ENCODE data around the gene HNRNPA3.
"Not testable (repeated sequence)": the region's sequence is repeated elsewhere in the genome, so short reads cannot be mapped to it uniquely, and the experiment has no call there.

DNA sequence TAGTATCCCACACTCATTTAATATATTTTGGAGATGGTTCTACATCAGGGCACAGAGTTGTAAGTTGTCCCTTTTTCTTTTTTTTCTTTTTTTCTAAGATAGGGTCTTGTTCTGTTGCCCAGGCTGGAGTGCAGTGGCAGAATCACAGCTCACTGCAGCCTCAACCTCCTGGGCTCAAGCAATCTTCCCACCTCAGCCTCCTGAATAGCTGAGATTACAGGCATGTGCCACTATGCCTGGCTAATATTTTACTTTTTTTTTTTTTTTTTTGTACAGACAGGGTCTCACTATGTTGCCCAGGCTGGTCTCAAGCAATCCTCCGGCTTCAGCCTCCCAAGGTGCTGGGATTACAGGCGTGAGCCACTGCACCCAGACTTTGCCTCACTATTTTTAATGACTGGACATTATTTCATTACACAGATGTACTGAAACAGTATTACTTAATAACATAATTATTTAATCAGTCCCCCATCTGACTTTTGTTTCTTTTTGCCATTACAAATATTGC is 34.0 kb downstream of the HNRNPA3 start:
- TF ChIP-seq, protein P1, sequence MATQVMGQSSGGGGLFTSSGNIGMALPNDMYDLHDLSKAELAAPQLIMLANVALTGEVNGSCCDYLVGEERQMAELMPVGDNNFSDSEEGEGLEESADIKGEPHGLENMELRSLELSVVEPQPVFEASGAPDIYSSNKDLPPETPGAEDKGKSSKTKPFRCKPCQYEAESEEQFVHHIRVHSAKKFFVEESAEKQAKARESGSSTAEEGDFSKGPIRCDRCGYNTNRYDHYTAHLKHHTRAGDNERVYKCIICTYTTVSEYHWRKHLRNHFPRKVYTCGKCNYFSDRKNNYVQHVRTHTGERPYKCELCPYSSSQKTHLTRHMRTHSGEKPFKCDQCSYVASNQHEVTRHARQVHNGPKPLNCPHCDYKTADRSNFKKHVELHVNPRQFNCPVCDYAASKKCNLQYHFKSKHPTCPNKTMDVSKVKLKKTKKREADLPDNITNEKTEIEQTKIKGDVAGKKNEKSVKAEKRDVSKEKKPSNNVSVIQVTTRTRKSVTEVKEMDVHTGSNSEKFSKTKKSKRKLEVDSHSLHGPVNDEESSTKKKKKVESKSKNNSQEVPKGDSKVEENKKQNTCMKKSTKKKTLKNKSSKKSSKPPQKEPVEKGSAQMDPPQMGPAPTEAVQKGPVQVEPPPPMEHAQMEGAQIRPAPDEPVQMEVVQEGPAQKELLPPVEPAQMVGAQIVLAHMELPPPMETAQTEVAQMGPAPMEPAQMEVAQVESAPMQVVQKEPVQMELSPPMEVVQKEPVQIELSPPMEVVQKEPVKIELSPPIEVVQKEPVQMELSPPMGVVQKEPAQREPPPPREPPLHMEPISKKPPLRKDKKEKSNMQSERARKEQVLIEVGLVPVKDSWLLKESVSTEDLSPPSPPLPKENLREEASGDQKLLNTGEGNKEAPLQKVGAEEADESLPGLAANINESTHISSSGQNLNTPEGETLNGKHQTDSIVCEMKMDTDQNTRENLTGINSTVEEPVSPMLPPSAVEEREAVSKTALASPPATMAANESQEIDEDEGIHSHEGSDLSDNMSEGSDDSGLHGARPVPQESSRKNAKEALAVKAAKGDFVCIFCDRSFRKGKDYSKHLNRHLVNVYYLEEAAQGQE (IDR thresholded peaks at IDR 0.05; ENCODE audit: borderline replicate concordance), result not testable (repeated sequence)
- TF ChIP-seq MXI1 (conservative IDR thresholded peaks at IDR 0.05; ENCODE audit: poor library complexity, severe bottlenecking); POLR2AphosphoS5 (IDR thresholded peaks at IDR 0.05); EP300 (conservative IDR thresholded peaks at IDR 0.05; ENCODE audit: poor library complexity, severe bottlenecking); RAD21 (conservative IDR thresholded peaks at IDR 0.05); EZH2 (IDR thresholded peaks at IDR 0.05; ENCODE audit: borderline replicate concordance, insufficient read depth, low read length, poor library complexity, severe bottlenecking); TAF1 (IDR thresholded peaks at IDR 0.05; ENCODE audit: low read depth): not testable (repeated sequence)
- TF ChIP-seq, protein P2, sequence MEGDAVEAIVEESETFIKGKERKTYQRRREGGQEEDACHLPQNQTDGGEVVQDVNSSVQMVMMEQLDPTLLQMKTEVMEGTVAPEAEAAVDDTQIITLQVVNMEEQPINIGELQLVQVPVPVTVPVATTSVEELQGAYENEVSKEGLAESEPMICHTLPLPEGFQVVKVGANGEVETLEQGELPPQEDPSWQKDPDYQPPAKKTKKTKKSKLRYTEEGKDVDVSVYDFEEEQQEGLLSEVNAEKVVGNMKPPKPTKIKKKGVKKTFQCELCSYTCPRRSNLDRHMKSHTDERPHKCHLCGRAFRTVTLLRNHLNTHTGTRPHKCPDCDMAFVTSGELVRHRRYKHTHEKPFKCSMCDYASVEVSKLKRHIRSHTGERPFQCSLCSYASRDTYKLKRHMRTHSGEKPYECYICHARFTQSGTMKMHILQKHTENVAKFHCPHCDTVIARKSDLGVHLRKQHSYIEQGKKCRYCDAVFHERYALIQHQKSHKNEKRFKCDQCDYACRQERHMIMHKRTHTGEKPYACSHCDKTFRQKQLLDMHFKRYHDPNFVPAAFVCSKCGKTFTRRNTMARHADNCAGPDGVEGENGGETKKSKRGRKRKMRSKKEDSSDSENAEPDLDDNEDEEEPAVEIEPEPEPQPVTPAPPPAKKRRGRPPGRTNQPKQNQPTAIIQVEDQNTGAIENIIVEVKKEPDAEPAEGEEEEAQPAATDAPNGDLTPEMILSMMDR (IDR thresholded peaks at IDR 0.05; ENCODE audit: poor library complexity, severe bottlenecking), result not testable (repeated sequence)
